Germinal center (tissue), 1 donor: ENCODE data around the gene CCDC74B.
"Not testable (repeated sequence)": the region's sequence is repeated elsewhere in the genome, so short reads cannot be mapped to it uniquely, and the experiment has no call there.

Experiments
- DNase-seq: peaks from one replicate; pipeline ENCODE4 v3.0.0; 2012; ENCODE audit warnings: mixed read lengths, low spot score

The CCDC74B gene

GRCh38 chr2:130145006-130145414 is at the start of gene CCDC74B:
Gene CCDC74B, minus strand, starts transcription at chr2:130145112. Its CDS starts 116 bp downstream, at chr2:130144996.
- DNase-seq, result not testable (repeated sequence)

DNA sequence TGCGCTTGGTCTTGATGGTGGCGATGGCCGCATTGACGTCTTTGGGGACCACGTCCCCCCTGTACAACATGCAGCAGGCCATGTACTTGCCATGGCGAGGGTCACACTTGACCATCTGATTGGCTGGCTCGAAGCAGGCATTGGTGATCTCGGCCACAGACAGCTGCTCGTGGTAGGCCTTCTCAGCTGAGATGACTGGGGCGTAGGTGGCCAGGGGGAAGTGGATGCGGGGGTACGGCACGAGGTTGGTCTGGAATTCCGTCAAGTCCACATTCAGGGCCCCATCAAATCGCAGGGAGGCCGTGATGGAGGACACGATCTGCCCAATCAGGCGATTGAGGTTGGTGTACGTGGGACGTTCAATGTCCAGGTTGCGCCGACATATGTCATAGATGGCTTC is 48.9 kb upstream of the CCDC74B start:
- not testable (repeated sequence) for DNase-seq

DNA sequence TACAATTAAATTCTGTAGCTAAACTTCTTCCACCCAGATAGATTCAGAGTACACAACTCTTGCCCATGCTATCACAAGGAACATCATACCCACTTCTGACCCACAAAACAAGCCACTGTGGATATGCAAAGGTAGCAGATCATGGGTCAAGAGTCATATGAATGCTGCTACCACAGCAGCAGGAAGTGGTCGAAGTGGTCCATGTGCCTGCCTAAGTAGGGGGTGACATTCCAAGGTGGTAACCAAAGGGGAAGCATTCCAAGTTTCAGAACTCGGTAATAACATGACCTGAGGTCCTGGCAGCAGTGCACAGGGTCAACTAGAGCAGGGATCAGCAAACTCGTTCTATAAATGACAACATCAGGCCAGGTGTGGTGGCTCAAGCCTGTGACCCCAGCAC is 47.5 kb upstream of the CCDC74B start:
- not testable (repeated sequence) for DNase-seq

GRCh38 chr2:130191319-130191718 is 46.4 kb upstream of the CCDC74B start:
- DNase-seq, result not testable (repeated sequence)

DNA sequence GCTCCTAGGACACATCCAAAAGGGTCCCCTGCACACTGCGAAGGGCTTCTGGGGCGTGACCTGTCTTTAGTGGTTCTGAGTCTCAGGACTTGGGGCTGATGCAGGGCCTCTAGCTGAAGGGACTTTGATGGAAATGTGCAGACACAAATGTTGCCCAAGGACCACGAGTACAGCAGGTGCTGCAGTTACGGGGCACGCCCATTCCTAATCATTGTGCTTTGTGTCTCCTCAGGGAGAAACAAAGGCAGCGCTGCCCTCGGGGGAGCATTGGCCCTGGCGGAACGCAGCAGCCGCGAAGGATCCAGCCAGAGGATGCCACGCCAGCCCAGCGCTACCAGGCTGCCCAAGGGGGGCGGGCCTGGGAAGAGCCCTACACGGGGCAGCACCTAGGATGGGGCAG is 45.3 kb upstream of the CCDC74B start:
- no peak for DNase-seq

DNA sequence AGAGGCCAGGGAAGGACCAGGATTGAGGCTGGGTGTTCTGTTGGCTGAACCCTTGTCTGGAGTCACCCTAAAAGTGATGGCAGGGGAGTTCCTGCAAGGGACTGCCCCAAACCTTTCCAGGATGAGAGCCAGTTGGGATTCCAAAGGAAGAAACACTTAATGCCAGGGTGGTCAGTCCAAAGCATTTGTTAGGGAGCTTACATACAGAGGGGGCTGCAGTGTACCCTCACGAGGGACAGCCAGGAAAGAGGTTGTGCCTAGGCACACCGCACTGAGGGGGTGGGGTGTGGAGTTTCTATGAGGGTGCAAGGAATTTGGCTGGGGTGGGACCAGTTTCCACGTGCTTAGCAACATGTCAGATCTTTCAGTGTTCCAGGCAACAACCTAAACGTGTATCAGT is 44.0 kb upstream of the CCDC74B start:
- not testable (repeated sequence) for DNase-seq

GRCh38 chr2:130187859-130188792 is 43.2 kb upstream of the CCDC74B start:
- not testable (repeated sequence) for DNase-seq

GRCh38 chr2:130187268-130187667 is 42.4 kb upstream of the CCDC74B start:
- DNase-seq, result no peak

- no peak for DNase-seq
Measured at GRCh38 chr2:130186391-130186790, 41.5 kb upstream of the CCDC74B start.

GRCh38 chr2:130185896-130186295 is 41.0 kb upstream of the CCDC74B start:
- no peak for DNase-seq

- no peak for DNase-seq
Measured at GRCh38 chr2:130185436-130185835, 40.5 kb upstream of the CCDC74B start.

GRCh38 chr2:130183512-130184373 is 38.8 kb upstream of the CCDC74B start:
- DNase-seq, result no peak

DNA sequence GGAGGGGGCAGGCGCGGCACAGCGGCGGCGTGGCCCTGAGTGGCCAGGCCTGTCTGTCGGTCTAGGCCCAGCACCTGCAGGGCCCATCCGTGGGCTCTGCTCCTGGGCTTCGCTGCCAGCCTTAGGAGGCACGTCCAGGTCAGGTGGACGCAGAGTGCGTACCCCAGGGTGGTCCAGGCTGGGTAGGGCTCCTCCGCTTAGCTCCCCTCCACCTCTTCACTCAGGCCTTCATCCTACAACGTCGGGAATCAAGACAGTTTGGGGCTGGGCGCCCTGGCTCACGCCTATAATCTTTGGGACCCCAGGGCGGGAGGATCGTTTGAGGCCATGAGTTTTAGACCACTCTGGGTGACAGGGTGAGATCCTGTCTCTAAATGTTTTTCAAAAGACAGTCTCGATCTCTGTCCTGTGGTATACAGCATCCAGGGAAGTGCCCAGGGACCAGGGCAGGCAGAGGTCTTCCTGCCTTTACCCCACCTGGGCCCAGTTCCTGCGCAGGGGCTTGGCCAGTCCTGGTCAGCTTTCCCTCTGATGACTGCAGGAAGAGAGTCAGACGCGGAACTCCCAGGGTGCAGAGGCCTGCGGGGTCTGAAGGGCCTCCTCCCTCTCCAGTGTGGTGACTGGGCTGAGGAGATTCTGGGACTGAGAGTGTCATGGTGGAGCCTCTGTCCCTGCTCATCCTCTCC is 38.1 kb upstream of the CCDC74B start:
- not testable (repeated sequence) for DNase-seq

GRCh38 chr2:130181880-130182682 is 37.2 kb upstream of the CCDC74B start, which contains the start of gene MZT2B:
Gene MZT2B, plus strand, starts transcription at chr2:130182262. Its CDS starts 21 bp downstream, at chr2:130182283.
- DNase-seq, result peak; percentile 89

- DNase-seq, result peak; percentile 90
Measured at GRCh38 chr2:130181325-130181879, 36.5 kb upstream of the CCDC74B start, which contains the start of gene SMPD4. Gene SMPD4, minus strand, starts transcription at chr2:130181602. Its CDS starts 5,010 bp downstream, at chr2:130176592.

- DNase-seq, result not testable (repeated sequence)
Measured at GRCh38 chr2:130180404-130181324, 35.8 kb upstream of the CCDC74B start.

DNA sequence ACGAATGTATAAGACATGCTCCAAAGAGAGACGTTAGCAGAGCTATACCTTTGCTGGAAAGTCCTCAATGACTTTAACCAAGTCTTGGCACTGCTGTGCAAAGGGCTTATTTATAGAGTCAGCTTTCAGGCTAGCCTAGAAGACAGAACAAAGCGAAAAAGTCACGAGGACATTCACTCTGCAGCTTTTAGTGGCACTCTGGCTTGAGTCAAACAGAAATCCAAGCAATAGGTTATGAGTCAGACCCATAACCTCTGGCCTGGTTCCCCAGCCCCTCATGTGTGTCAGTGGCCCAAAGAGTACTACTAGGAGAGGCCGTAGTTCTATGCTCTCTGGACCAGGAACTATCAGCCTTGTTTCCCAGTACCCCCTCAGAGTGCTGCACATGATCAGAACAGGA is 30.0 kb upstream of the CCDC74B start:
- DNase-seq, result not testable (repeated sequence)

DNA sequence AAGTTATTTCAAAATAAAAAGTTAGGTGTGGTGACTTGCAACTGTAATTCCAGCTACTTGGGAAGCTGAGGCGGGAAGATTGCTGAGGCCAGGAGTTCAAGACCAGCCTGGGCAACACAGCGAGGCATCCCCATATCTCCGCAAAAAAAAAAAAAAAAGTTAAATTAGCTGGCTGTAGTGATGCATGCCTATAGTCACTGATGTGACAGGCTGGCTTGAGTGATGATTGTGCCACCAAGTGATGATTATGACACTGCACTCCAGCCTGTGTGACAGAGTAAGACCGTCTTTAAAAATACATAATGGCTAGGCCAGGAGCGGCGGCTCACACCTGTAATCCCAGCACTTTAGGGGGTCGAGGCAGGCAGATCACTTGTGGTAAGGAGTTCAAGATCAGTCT is 25.0 kb upstream of the CCDC74B start:
- DNase-seq, result no peak

- DNase-seq, result not testable (repeated sequence)
Measured at GRCh38 chr2:130169163-130169562, 24.3 kb upstream of the CCDC74B start.
